HEK293 (cell line): ENCODE measurements around the gene ALB.

Experiments
- CTCF ChIA-PET: fragments of 350-600 bp; formaldehyde crosslinking; extraction: SDS; loops from one replicate; lab custom pipeline; 2021; ENCODE audit warnings: antibody characterized with exemption; lab: Yijun Ruan, JAX
- POLR2A ChIA-PET: fragments of 300-600 bp; formaldehyde crosslinking; extraction: SDS; loops from one replicate; lab custom pipeline; 2020; ENCODE audit warnings: antibody characterized with exemption, inconsistent platforms; lab: Yijun Ruan, JAX
- H3K27ac ChIP-seq: fragments of 200-500 bp; sonication (Bioruptor generic); 2 replicates; pipeline ENCODE4 v1.5.1; 2014; ENCODE audit warnings: low read depth, low read length, control low read depth, inconsistent platforms; ENCODE audit errors: extremely low read depth
- H3K36me3 ChIP-seq, 2 experiments: fragments of 200-500 bp in 1 of 2; sonication (Bioruptor generic) in 1 of 2; 1 replicate in 1 of 2; 2 replicates in 1 of 2; pipeline ENCODE4 v1.5.1; 2014 to 2017; ENCODE audit warnings: inconsistent platforms in 2 of 2, low read length in 2 of 2; ENCODE audit not compliant: control insufficient read depth in 2 of 2, insufficient read depth in 1 of 2
- H3K4me1 ChIP-seq: fragments of 200-500 bp; sonication (Bioruptor generic); 2 replicates; pipeline ENCODE4 v1.5.1; 2014; ENCODE audit warnings: mild to moderate bottlenecking, low read length, inconsistent platforms; ENCODE audit not compliant: control insufficient read depth, insufficient read depth
- H3K4me3 ChIP-seq: 2 replicates; pipeline ENCODE4 v1.5.1; 2011; ENCODE audit warnings: low read depth, mild to moderate bottlenecking, control low read depth, low read length, moderate library complexity
- H3K9me3 ChIP-seq: fragments of 200-500 bp; sonication (Bioruptor generic); 2 replicates; pipeline ENCODE4 v1.5.1; 2014; ENCODE audit warnings: low read depth, low read length, inconsistent platforms; ENCODE audit not compliant: control insufficient read depth, insufficient read depth
- KLF7 ChIP-seq: fragments of 450-650 bp; formaldehyde crosslinking; IDR thresholded peaks from 2 replicates; pipeline ENCODE4 v1.5.1; 2016; ENCODE audit warnings: missing biosample characterization, missing genetic modification characterization, borderline replicate concordance
- PRDM1 ChIP-seq: fragments of 450-650 bp; formaldehyde crosslinking; IDR thresholded peaks from 2 replicates; pipeline ENCODE4; 2016; ENCODE audit warnings: missing biosample characterization, missing genetic modification characterization
- SETDB1 ChIP-seq: IDR thresholded peaks from one replicate; pipeline ENCODE4 v1.6.1; 2017; ENCODE audit warnings: mild to moderate bottlenecking, low read length, moderate library complexity, mixed read lengths; ENCODE audit not compliant: insufficient read length
- SP7 ChIP-seq: fragments of 450-650 bp; formaldehyde crosslinking; IDR thresholded peaks from 2 replicates; pipeline ENCODE4 v1.5.1; 2016; ENCODE audit warnings: missing biosample characterization, missing genetic modification characterization
- ZNF10 ChIP-seq: fragments of 450-650 bp; formaldehyde crosslinking; IDR thresholded peaks from 2 replicates; pipeline ENCODE4 v1.5.1; 2017; ENCODE audit warnings: missing biosample characterization, missing genetic modification characterization
- ZNF202 ChIP-seq: fragments of 450-650 bp; formaldehyde crosslinking; IDR thresholded peaks from 2 replicates; pipeline ENCODE4 v1.5.1; 2016; ENCODE audit warnings: missing biosample characterization, missing genetic modification characterization, borderline replicate concordance
- ZNF335 ChIP-seq: fragments of 450-650 bp; formaldehyde crosslinking; conservative IDR thresholded peaks from 2 replicates; pipeline ENCODE4 v1.5.1; 2016; ENCODE audit warnings: missing biosample characterization, missing genetic modification characterization
- ZNF747 ChIP-seq: fragments of 450-650 bp; formaldehyde crosslinking; IDR thresholded peaks from 2 replicates; pipeline ENCODE4 v1.5.1; 2016; ENCODE audit warnings: missing biosample characterization, missing genetic modification characterization
- ZNF777 ChIP-seq: fragments of 450-650 bp; formaldehyde crosslinking; IDR thresholded peaks from 2 replicates; pipeline ENCODE4 v1.5.1; 2017; ENCODE audit warnings: missing biosample characterization, missing genetic modification characterization, borderline replicate concordance
- TF ChIP-seq, protein P1 (sequence below): IDR thresholded peaks from 2 replicates; pipeline ENCODE4 v1.6.1; 2011; ENCODE audit warnings: mild to moderate bottlenecking, low read depth, low read length, borderline replicate concordance
- TF ChIP-seq, protein P2 (sequence below): fragments of 450-650 bp; formaldehyde crosslinking; IDR thresholded peaks from 2 replicates; pipeline ENCODE4 v1.5.1; 2017; ENCODE audit warnings: missing biosample characterization, missing genetic modification characterization
- TF ChIP-seq, protein P3 (sequence below): fragments of 450-650 bp; formaldehyde crosslinking; optimal IDR thresholded peaks from 2 replicates; pipeline ENCODE3; 2016; ENCODE audit warnings: missing biosample characterization, mild to moderate bottlenecking, missing genetic modification characterization
- TF ChIP-seq, protein P4 (sequence below): fragments of 450-650 bp; formaldehyde crosslinking; IDR thresholded peaks from 2 replicates; pipeline ENCODE4 v1.5.1; 2016; ENCODE audit warnings: missing biosample characterization, missing genetic modification characterization

The ALB gene

DNA sequence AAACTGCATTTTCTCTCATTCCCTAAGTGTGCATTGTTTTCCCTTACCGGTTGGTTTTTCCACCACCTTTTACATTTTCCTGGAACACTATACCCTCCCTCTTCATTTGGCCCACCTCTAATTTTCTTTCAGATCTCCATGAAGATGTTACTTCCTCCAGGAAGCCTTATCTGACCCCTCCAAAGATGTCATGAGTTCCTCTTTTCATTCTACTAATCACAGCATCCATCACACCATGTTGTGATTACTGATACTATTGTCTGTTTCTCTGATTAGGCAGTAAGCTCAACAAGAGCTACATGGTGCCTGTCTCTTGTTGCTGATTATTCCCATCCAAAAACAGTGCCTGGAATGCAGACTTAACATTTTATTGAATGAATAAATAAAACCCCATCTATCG, 29.1 kb downstream of the ALB start (continued):
- TF ChIP-seq, protein P1, sequence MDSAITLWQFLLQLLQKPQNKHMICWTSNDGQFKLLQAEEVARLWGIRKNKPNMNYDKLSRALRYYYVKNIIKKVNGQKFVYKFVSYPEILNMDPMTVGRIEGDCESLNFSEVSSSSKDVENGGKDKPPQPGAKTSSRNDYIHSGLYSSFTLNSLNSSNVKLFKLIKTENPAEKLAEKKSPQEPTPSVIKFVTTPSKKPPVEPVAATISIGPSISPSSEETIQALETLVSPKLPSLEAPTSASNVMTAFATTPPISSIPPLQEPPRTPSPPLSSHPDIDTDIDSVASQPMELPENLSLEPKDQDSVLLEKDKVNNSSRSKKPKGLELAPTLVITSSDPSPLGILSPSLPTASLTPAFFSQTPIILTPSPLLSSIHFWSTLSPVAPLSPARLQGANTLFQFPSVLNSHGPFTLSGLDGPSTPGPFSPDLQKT: no peak

DNA sequence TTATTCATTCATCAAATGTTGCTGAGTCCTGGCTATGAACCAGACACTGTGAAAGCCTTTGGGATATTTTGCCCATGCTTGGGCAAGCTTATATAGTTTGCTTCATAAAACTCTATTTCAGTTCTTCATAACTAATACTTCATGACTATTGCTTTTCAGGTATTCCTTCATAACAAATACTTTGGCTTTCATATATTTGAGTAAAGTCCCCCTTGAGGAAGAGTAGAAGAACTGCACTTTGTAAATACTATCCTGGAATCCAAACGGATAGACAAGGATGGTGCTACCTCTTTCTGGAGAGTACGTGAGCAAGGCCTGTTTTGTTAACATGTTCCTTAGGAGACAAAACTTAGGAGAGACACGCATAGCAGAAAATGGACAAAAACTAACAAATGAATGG, 30.2 kb downstream of the ALB start:
- no peaks in the 10 kb centered on the region for H3K36me3 ChIP-seq
- H3K9me3 ChIP-seq: no peaks in the 10 kb centered on the region
- no peak overlapping the region for H3K4me3 ChIP-seq
- ChIA-PET CTCF (interaction anchor here (1.1 to 3.4 kb wide), 3 partner anchors 10 to 33 kb away, joined by 3 to 20 read pairs (median 6); no protein-coding TSS in a partner anchor), POLR2A (no interaction called here)
- no peak overlapping the region for H3K27ac ChIP-seq
- TF ChIP-seq PRDM1 (tag by site-specific recombination) (no peak), SETDB1 (no peak), ZNF335 (tag by site-specific recombination) (no peak)
- TF ChIP-seq, protein P1: no peak
- TF ChIP-seq, protein P2, sequence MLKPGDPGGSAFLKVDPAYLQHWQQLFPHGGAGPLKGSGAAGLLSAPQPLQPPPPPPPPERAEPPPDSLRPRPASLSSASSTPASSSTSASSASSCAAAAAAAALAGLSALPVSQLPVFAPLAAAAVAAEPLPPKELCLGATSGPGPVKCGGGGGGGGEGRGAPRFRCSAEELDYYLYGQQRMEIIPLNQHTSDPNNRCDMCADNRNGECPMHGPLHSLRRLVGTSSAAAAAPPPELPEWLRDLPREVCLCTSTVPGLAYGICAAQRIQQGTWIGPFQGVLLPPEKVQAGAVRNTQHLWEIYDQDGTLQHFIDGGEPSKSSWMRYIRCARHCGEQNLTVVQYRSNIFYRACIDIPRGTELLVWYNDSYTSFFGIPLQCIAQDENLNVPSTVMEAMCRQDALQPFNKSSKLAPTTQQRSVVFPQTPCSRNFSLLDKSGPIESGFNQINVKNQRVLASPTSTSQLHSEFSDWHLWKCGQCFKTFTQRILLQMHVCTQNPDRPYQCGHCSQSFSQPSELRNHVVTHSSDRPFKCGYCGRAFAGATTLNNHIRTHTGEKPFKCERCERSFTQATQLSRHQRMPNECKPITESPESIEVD: no peak
- TF ChIP-seq, protein P3, sequence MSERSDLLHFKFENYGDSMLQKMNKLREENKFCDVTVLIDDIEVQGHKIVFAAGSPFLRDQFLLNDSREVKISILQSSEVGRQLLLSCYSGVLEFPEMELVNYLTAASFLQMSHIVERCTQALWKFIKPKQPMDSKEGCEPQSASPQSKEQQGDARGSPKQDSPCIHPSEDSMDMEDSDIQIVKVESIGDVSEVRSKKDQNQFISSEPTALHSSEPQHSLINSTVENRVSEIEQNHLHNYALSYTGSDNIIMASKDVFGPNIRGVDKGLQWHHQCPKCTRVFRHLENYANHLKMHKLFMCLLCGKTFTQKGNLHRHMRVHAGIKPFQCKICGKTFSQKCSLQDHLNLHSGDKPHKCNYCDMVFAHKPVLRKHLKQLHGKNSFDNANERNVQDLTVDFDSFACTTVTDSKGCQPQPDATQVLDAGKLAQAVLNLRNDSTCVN: no peak
- no peaks in the 10 kb centered on the region for H3K4me1 ChIP-seq

DNA sequence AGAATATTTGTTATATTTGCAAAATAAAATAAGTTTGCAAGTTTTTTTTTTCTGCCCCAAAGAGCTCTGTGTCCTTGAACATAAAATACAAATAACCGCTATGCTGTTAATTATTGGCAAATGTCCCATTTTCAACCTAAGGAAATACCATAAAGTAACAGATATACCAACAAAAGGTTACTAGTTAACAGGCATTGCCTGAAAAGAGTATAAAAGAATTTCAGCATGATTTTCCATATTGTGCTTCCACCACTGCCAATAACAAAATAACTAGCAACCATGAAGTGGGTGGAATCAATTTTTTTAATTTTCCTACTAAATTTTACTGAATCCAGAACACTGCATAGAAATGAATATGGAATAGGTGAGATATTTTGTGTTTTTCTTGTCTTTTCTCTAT, 31.9 kb downstream of the ALB start, which contains the start of gene AFP:
Gene AFP (plus strand): TSS at position 238 of the 400 bp plus-strand sequence. CDS start 42 bp downstream, at position 280.
- ChIA-PET CTCF (interaction anchor here (0.6 to 3.4 kb wide), 3 partner anchors 10 to 95 kb away, joined by 3 to 20 read pairs (median 5); no protein-coding TSS in a partner anchor), POLR2A (no interaction called here)
- TF ChIP-seq ZNF777 (no peak), SP7 (tag by site-specific recombination) (no peak), ZNF10 (tag by site-specific recombination) (no peak), ZNF747 (tag by site-specific recombination) (no peak), ZNF202 (tag by site-specific recombination) (no peak), KLF7 (tag by site-specific recombination) (no peak)
- TF ChIP-seq, protein P4, sequence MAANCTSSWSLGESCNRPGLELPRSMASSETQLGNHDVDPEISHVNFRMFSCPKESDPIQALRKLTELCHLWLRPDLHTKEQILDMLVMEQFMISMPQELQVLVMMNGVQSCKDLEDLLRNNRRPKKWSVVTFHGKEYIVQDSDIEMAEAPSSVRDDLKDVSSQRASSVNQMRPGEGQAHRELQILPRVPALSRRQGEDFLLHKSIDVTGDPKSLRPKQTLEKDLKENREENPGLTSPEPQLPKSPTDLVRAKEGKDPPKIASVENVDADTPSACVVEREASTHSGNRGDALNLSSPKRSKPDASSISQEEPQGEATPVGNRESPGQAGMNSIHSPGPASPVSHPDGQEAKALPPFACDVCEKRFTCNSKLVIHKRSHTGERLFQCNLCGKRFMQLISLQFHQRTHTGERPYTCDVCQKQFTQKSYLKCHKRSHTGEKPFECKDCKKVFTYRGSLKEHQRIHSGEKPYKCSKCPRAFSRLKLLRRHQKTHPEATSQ: no peak
- H3K36me3 ChIP-seq: no peaks in the 10 kb centered on the region
- no peaks in the 10 kb centered on the region for H3K9me3 ChIP-seq
- H3K27ac ChIP-seq: no peak within 1 kb of the TSS
- no peak within 1 kb of the TSS for H3K4me3 ChIP-seq
- no peaks in the 10 kb centered on the region for H3K4me1 ChIP-seq
